HepG2 (cell line): ENCODE results near the gene ETV2.
"Not testable (repeated sequence)": the region's sequence is repeated elsewhere in the genome, so short reads cannot be mapped to it uniquely, and the experiment has no call there.

Source experiments
- CBX1 ChIP-seq: IDR thresholded peaks from one replicate; pipeline ENCODE4 v1.6.1; 2016; ENCODE audit warnings: antibody characterized with exemption, low read depth
- CTCF ChIP-seq: sonication (generic); formaldehyde crosslinking; IDR thresholded peaks from 2 replicates; pipeline ENCODE4 v1.5.0; 2020; ENCODE audit warnings: mild to moderate bottlenecking, missing genetic modification reagents, moderate library complexity
- EP300 ChIP-seq, 3 experiments: sonication (generic) in 1 of 3; formaldehyde crosslinking in 1 of 3; IDR thresholded peaks; 2 replicates each; pipeline versions ENCODE4 v1.5.1 to v1.6.1; 2011 to 2020; ENCODE audit warnings: low read depth in 2 of 3, low read length in 2 of 3, borderline replicate concordance in 1 of 3, improper control_type of control experiment in 1 of 3, mild to moderate bottlenecking in 1 of 3, missing genetic modification reagents in 1 of 3, moderate library complexity in 1 of 3
- MAZ ChIP-seq, 2 experiments: sonication (generic) in 1 of 2; formaldehyde crosslinking in 1 of 2; IDR thresholded peaks; 2 replicates each; pipeline versions ENCODE4 v1.5.0 to v1.6.1; 2012 to 2020; ENCODE audit warnings: low read depth in 2 of 2, mild to moderate bottlenecking in 2 of 2, borderline replicate concordance in 1 of 2, improper control_type of control experiment in 1 of 2, low read length in 1 of 2, missing genetic modification reagents in 1 of 2, moderate library complexity in 1 of 2
- MTA1 ChIP-seq: sonication (generic); formaldehyde crosslinking; IDR thresholded peaks from 2 replicates; pipeline ENCODE4 v1.4.0; 2020; ENCODE audit warnings: missing genetic modification reagents, mild to moderate bottlenecking, borderline replicate concordance
- SIN3B ChIP-seq: fragments of 150-350 bp; IDR thresholded peaks from 2 replicates; pipeline ENCODE4 v1.6.1; 2014; ENCODE audit warnings: low read length
- TEAD2 ChIP-seq: sonication (generic); formaldehyde crosslinking; IDR thresholded peaks from 2 replicates; pipeline ENCODE4 v1.9.0; 2021; ENCODE audit warnings: missing genetic modification reagents
- TP53 ChIP-seq: sonication (generic); formaldehyde crosslinking; conservative IDR thresholded peaks from 2 replicates; pipeline ENCODE4 v1.4.0; 2020; ENCODE audit warnings: missing genetic modification reagents
- ZC3H4 ChIP-seq: sonication (generic); formaldehyde crosslinking; IDR thresholded peaks from 2 replicates; pipeline ENCODE4 v1.4.0; 2020; ENCODE audit warnings: missing genetic modification reagents, borderline replicate concordance
- ZNF564 ChIP-seq: sonication (generic); formaldehyde crosslinking; IDR thresholded peaks from 2 replicates; pipeline ENCODE4 v1.8.1; 2023; ENCODE audit warnings: mild to moderate bottlenecking, missing genetic modification reagents
- ZNF776 ChIP-seq: sonication (generic); formaldehyde crosslinking; IDR thresholded peaks from 2 replicates; pipeline ENCODE4 v1.4.0; 2020; ENCODE audit warnings: mild to moderate bottlenecking, missing genetic modification reagents

GRCh38 chr19:35607170-35607569 is 34.4 kb upstream of the ETV2 start:
- not testable (repeated sequence) for TF ChIP-seq MAZ (IDR thresholded peaks at IDR 0.05; ENCODE audit: borderline replicate concordance, low read depth, low read length); MAZ (CRISPR knock-in tag; IDR thresholded peaks at IDR 0.05; ENCODE audit: low read depth); ZC3H4 (CRISPR knock-in tag); EP300 (IDR thresholded peaks at IDR 0.05; ENCODE audit: low read depth in 2 of 2, low read length in 2 of 2); EP300 (CRISPR knock-in tag; IDR thresholded peaks at IDR 0.05; ENCODE audit: borderline replicate concordance); CBX1; SIN3B; TEAD2; ZNF564 (CRISPR knock-in tag); ZNF776 (CRISPR knock-in tag); CTCF (CRISPR knock-in tag); TP53; MTA1 (CRISPR knock-in tag)
